Testis (tissue), 3 donors: ENCODE measurements around the gene KPNB1. TPM values are rescaled to one million over a fixed set of nuclear protein-coding genes. Genes with fewer than 3 reads are reported as not detected.
A peak's percentile ranks its signal among the peaks of the same experiment; 100 is the strongest.

ENCODE experiments used
- DNase-seq: peaks from one replicate; pipeline ENCODE4 v3.0.0-alpha.2; 2019
- H3K27ac ChIP-seq, 2 donors: fragments of 200-600 bp; sonication (generic); one replicate each; pipeline ENCODE4 v1.5.1; 2019
- H3K27me3 ChIP-seq: fragments of 200-600 bp; sonication (generic); one replicate; pipeline ENCODE4 v1.5.1; 2019
- H3K36me3 ChIP-seq: fragments of 200-600 bp; sonication (generic); one replicate; pipeline ENCODE4 v1.5.1; 2017; ENCODE audit warnings: low read depth; ENCODE audit errors: missing control alignments
- H3K4me1 ChIP-seq: fragments of 200-600 bp; sonication (generic); one replicate; pipeline ENCODE4 v1.5.1; 2019
- H3K4me3 ChIP-seq, 2 donors: fragments of 200-600 bp; sonication (generic); one replicate each; pipeline ENCODE4 v1.5.1; 2017 to 2019
- H3K9me3 ChIP-seq: fragments of 200-600 bp; sonication (generic); one replicate; pipeline ENCODE4 v1.5.1; 2017
- CTCF ChIP-seq, 3 experiments: fragments of 450-650 bp in 2 of 3; fragments of 200-600 bp in 1 of 3; sonication (generic) in 1 of 3; IDR thresholded peaks; one replicate each; pipeline ENCODE4 v1.5.1; 2016 to 2019; ENCODE audit warnings: antibody characterized with exemption in 3 of 3, mild to moderate bottlenecking in 2 of 3, moderate library complexity in 1 of 3
- POLR2A ChIP-seq: fragments of 450-650 bp; IDR thresholded peaks from one replicate; pipeline ENCODE4 v1.6.1; 2017; ENCODE audit warnings: antibody characterized with exemption, mild to moderate bottlenecking, moderate library complexity
- WGBS, 2 donors: methylation state at CpG; one replicate each; pipeline ENCODE4 v1.1.5; 2018; 5-methylcytosine and 5-hydroxymethylcytosine counted together
- intact Hi-C: fragments of 100-400 bp; cut with DNase I; formaldehyde crosslinking; loops from one replicate; pipeline ENCODE4 v1.15.1; 2023; ENCODE audit warnings: low total_unique reads
- polyA plus RNA-seq: library from polyadenylated mRNA; stranded (reverse); fragments of 350-450 nt; fragmentation: Illumina TruSeq; extraction: RNeasy Lipid Tissue Mini Kit (QIAGEN cat#74804); gene quantifications from one replicate; pipeline ENCODE4 v1.2.3, GENCODE V29; 2014; ENCODE audit warnings: low read depth, low replicate concordance; ENCODE audit not compliant: insufficient read depth
- total RNA-seq, 2 donors: library from RNA; depleted of rRNA; stranded (reverse); fragments of >200 nt; gene quantifications; one replicate each; pipeline ENCODE4 v1.2.3, GENCODE V29; 2016

The KPNB1 gene
- total and polyA plus RNA-seq, 3 donors from 2014 or later = 262 to 391 (median 299) TPM

DNA sequence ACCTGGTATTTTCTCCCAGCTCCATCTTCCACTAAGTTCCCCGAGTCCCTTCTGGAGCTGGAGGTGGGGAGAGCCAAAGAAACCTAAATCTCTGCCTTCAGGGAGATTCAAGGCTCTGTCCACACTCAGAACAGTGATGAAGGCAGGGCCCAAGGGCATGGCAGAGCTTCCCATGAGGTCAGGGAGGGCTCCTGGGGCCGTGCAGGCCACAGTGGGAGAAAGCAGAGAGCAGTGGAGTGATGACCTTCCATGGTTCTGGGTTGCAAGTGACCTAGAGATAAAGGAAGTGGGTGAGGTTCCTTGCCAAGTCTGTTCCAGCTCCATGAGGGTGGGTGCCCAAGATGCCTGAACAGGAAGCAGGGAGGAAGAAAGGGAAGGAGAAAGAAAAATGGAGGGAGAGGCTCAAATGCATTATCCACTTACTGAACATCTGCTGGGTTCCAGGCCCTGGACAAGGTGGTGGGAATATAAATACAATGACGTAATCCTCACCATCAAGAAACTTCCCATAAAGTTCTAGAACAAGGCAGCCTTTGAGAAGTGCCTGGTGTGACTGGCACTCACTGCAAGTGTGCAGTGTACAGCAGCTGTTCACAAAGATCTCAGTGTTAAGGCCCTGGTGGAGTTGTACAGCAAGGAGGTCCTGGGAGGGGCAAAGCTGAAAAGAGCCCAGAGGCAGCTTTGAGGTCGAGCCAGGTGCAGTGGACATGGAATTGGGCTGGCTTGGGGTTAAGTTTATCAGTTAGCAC is 57.5 kb downstream of the KPNB1 start:
- Histone ChIP-seq H3K4me3 (no peak overlapping the region), H3K27me3 (no peaks in the 10 kb centered on the region), H3K4me1 (peaks cover 8% of the 10 kb centered on the region), H3K9me3 (no peaks in the 10 kb centered on the region), H3K36me3 (no peaks in the 10 kb centered on the region), H3K27ac (no peak overlapping the region)
- no peak for TF ChIP-seq CTCF (IDR thresholded peaks at IDR 0.05)
- WGBS, 2 donors = 64 to 71% methylated on average over 4 of the region's 4 CpGs
- no peak for DNase-seq
- intact Hi-C loops = no loop called here

DNA sequence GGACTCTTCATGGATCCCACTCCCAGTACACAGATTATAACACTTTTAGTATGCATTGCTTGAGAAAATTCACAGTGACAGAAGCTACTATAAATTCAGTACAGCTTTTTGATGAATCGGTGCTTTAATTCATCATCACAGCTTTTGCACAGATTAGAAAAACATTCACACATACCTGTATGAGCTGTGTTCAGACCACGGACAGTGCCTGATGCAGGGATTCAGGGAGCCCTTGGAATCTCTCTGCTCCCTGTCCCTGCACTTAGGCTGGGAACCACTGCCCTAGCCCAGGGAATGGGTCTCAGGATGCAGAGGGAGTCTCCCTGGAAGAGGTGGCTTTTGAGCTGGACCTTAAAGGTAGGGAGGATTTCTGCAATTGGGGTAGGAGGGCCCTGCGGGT is 58.2 kb downstream of the KPNB1 start:
- H3K27me3 ChIP-seq = no peaks in the 10 kb centered on the region
- H3K36me3 ChIP-seq = no peaks in the 10 kb centered on the region
- no peak overlapping the region for H3K4me3 ChIP-seq
- H3K4me1 ChIP-seq = peaks cover 8% of the 10 kb centered on the region
- WGBS, 2 donors = 73 to 74% methylated on average over 3 of the region's 3 CpGs
- TF ChIP-seq POLR2A (no peak), CTCF (IDR thresholded peaks at IDR 0.05) (no peak)
- H3K27ac ChIP-seq = no peak overlapping the region
- no peaks in the 10 kb centered on the region for H3K9me3 ChIP-seq
- no peak for DNase-seq
- intact Hi-C loops = no loop called here

DNA sequence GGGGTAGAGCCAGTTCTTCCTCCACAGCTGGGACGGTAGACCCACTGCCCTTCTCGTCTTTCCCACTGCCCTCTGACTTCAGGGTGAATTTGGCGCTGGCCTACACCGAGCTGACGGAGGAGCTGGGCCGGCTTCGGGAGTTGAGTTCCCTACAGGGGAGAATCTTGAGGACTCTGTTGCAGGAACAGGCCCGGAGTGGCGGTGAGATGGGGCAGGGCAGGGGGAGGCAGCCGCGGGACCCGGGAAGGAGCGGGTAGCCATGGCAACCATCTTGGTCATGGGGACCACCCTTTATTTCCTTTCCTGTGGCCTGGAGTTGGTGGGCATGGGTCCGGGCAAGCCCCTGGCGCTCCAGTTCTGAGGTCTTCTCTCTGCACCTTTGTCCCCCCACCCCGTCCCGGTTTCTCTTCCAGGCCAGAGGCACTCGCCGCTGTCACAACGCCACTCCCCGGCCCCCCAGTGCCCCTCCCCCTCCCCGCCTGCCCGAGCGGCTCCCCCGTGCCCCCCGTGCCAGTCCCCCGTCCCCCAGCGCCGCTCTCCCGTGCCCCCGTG is 58.7 kb downstream of the KPNB1 start:
- DNase-seq = no peak

GRCh38 chr17:47708864-47709541 is 59.3 kb downstream of the KPNB1 start:
- H3K4me3 ChIP-seq = peak overlapping the region; percentile 26 to 41
- intact Hi-C loops = no loop called here
- H3K36me3 ChIP-seq = no peaks in the 10 kb centered on the region
- H3K27ac ChIP-seq = no peak overlapping the region
- TF ChIP-seq POLR2A (no peak), CTCF (IDR thresholded peaks at IDR 0.05) (no peak)
- H3K9me3 ChIP-seq = no peaks in the 10 kb centered on the region
- DNase-seq = no peak
- no peaks in the 10 kb centered on the region for H3K27me3 ChIP-seq
- peaks cover 8% of the 10 kb centered on the region for H3K4me1 ChIP-seq
- 56 to 90% methylated on average over 2 to 43 of the region's 89 CpGs for WGBS, 2 donors

More for the DNA sequence above, 58.7 kb downstream of the KPNB1 start:
- no peak overlapping the region for H3K27ac ChIP-seq
- intact Hi-C loops = no loop called here
- H3K9me3 ChIP-seq = no peaks in the 10 kb centered on the region
- peak overlapping the region in 1 of 2 donors; percentile 26 for H3K4me3 ChIP-seq
- 46 to 64% methylated on average over 17 to 27 of the region's 31 CpGs for WGBS, 2 donors
- H3K36me3 ChIP-seq = no peaks in the 10 kb centered on the region
- H3K4me1 ChIP-seq = peaks cover 8% of the 10 kb centered on the region
- TF ChIP-seq POLR2A (no peak), CTCF (IDR thresholded peaks at IDR 0.05) (no peak)
- H3K27me3 ChIP-seq = no peaks in the 10 kb centered on the region
